Spinal cord (tissue), 10 donors: ENCODE data around the gene EPHA5. TPM values are rescaled to one million over a fixed set of nuclear protein-coding genes. Genes with fewer than 3 reads are reported as not detected.
"Not testable (repeated sequence)": the region's sequence is repeated elsewhere in the genome, so short reads cannot be mapped to it uniquely, and the experiment has no call there.

Experiments
- DNase-seq, 6 donors: peaks; one replicate each; pipeline versions ENCODE4 v3.0.0 to v3.0.0-alpha.2; 2013 to 2015; ENCODE audit warnings: low spot score in 6 of 6, low read depth in 4 of 6
- H3K27ac ChIP-seq: one replicate; pipeline ENCODE4 v1.5.1; 2013; ENCODE audit warnings: low read depth, low read length, control low read depth
- H3K27me3 ChIP-seq: one replicate; pipeline ENCODE4 v1.6.1; 2013; ENCODE audit warnings: low read length; ENCODE audit not compliant: control insufficient read depth, insufficient read depth
- H3K36me3 ChIP-seq: one replicate; pipeline ENCODE4 v1.6.1; 2013; ENCODE audit warnings: low read length; ENCODE audit not compliant: control insufficient read depth, insufficient read depth
- H3K4me1 ChIP-seq: one replicate; pipeline ENCODE4 v1.6.1; 2013; ENCODE audit warnings: low read length; ENCODE audit not compliant: control insufficient read depth, insufficient read depth
- H3K4me3 ChIP-seq: one replicate; pipeline ENCODE4 v1.5.1; 2013; ENCODE audit warnings: low read depth, low read length, control low read depth
- H3K9me3 ChIP-seq: one replicate; pipeline ENCODE4 v1.6.1; 2013; ENCODE audit warnings: low read length; ENCODE audit not compliant: control insufficient read depth, insufficient read depth
- WGBS: methylation state at CpG from one replicate; pipeline ENCODE4 v1.1.5; 2013; ENCODE audit warnings: missing lambda C conversion rate; ENCODE audit not compliant: insufficient coverage; 5-methylcytosine and 5-hydroxymethylcytosine counted together
- polyA plus RNA-seq, 2 donors: library from polyadenylated mRNA; unstranded; fragments of 120-200 nt; gene quantifications; one replicate each; pipeline ENCODE4 v1.2.1, GENCODE V29; 2013; ENCODE audit not compliant: insufficient read length in 2 of 2
- total RNA-seq, 2 donors: library from RNA; depleted of rRNA in 1 of 2; stranded (reverse); fragments of 120-200 nt in 1 of 2; fragments of >200 nt in 1 of 2; gene quantifications; one replicate each; pipeline versions ENCODE4 v1.2.3 to v1.2.4, GENCODE V29; 2013 to 2014
- donor health status: healthy.

The EPHA5 gene
- total and polyA plus RNA-seq, 4 donors, result 14.1 to 35.4 (median 21.6) TPM

GRCh38 chr4:65316534-65316933 lies 353.8 kb downstream of the EPHA5 start:
- no peak overlapping the region for H3K4me3 ChIP-seq
- no peaks in the 10 kb centered on the region for H3K36me3 ChIP-seq
- H3K27ac ChIP-seq, result no peak overlapping the region
- no peak for DNase-seq
- H3K27me3 ChIP-seq, result no peaks in the 10 kb centered on the region
- WGBS, result 50% methylated on average over 2 of the region's 4 CpGs
- H3K4me1 ChIP-seq, result no peaks in the 10 kb centered on the region
- no peaks in the 10 kb centered on the region for H3K9me3 ChIP-seq

DNA sequence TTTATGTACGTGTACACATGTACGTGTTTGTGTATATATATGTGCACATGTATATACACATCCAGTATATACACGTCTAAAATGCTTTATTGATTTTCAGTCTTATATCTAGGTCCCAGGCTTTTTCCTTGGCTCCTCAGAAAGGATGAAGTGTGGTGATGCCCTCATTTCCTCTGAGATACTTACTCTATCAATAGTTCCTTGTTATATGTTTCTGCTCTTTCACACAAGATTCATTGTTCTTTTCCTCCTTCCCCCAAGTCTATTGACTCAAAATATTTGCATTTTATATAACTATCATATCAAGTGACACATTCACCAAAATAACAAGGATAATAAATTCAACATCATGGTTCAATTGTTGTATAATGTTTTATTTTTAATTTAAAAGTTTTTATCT lies 359.2 kb downstream of the EPHA5 start:
- no peak for DNase-seq
- Histone ChIP-seq H3K9me3 (no peaks in the 10 kb centered on the region), H3K27me3 (no peaks in the 10 kb centered on the region), H3K27ac (no peak overlapping the region), H3K4me1 (no peaks in the 10 kb centered on the region), H3K4me3 (no peak overlapping the region), H3K36me3 (no peaks in the 10 kb centered on the region)
- no CpG with 5 or more reads among the region's 3 CpGs for WGBS

DNA sequence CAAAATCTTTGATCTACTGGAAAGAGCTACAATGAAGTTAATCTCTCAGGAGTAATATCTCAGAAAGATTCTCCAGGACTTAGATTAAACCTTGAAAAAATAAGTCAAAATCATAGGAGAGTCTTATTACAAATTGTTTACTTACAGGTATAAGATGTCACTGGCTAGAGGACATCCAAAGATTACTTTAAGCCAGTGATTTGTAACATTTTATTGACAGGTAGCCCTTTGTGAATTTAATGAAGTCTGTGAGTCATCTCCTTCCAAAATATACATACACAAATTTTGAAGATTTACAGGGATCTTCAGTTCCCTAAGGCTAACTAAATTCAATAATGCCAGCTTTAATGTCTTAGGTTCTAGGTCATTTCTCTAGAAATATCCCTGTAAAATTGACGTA lies 359.7 kb downstream of the EPHA5 start:
- Histone ChIP-seq H3K36me3 (no peaks in the 10 kb centered on the region), H3K4me3 (no peak overlapping the region), H3K9me3 (no peaks in the 10 kb centered on the region), H3K27ac (no peak overlapping the region), H3K27me3 (no peaks in the 10 kb centered on the region), H3K4me1 (no peaks in the 10 kb centered on the region)
- no peak for DNase-seq
- no CpG with 5 or more reads among the region's 1 CpG for WGBS

DNA sequence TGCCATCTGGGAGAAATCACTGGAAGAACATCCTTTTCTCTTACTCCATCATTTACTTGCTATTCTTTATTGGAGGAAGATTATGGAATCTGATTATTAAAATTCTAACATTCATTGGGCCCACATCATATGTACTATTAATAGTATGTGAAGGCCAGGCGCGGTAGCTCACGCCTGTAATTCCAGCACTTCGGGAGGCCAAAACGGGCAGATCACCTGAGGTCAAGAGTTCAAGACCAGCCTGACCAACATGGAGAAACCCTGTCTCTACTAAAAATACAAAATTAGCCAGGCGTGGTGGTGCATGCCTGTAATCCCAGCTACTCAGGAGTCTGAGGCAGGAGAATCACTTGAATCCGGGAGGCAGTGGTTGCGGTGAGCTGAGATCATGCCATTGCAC lies 361.7 kb downstream of the EPHA5 start:
- not testable (repeated sequence) for H3K9me3 ChIP-seq

DNA sequence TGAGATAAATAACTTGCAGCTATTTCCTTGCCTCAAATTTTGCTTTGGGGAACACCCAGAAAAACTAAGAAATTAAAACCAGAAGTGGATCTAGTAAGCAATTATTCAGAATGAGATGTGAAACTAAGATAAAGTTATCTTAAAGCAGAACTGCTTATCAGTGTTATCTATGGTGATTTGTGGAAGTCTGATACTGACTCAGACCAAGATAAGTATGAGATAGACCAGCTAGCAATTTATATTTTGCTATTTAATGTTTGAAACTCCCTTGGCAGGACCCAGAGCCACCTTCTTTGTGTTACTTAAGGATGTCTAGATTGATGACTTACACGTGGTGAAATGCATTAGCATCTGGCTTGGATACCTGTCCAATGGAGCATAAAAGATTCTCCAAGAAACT lies 368.1 kb downstream of the EPHA5 start:
- Histone ChIP-seq H3K27me3 (no peaks in the 10 kb centered on the region), H3K9me3 (no peaks in the 10 kb centered on the region), H3K27ac (no peak overlapping the region), H3K36me3 (no peaks in the 10 kb centered on the region), H3K4me1 (no peaks in the 10 kb centered on the region), H3K4me3 (no peak overlapping the region)
- peak in 1 of 6 donors; percentile 6 for DNase-seq
- WGBS, result no CpG with 5 or more reads among the region's 1 CpG

More for the DNA sequence above, 361.7 kb downstream of the EPHA5 start:
- H3K4me1 ChIP-seq, H3K27me3 ChIP-seq, H3K27ac ChIP-seq, H3K4me3 ChIP-seq, DNase-seq, H3K36me3 ChIP-seq: not testable (repeated sequence)
- 100% methylated on average over 1 of the region's 8 CpGs for WGBS

DNA sequence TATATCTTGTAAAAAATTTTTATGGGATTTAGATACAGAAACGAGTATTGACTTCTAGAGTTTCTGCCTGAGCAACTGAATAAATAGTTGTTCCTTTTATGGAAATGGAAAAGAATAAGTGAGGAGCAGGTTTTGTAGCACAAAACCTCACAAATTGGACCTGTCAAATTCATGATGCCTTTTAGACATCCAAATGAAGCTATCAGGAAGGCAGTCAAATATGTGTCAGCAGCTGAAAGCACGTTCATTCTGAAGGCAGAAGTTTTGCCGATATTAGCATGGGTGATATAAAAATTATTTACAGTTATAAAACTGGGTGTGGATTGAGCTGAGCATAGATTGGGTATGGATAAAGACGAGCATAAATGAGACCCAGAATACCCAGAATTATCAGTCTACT lies 374.0 kb downstream of the EPHA5 start:
- Histone ChIP-seq H3K36me3 (no peaks in the 10 kb centered on the region), H3K4me1 (no peaks in the 10 kb centered on the region), H3K4me3 (no peak overlapping the region), H3K27me3 (no peaks in the 10 kb centered on the region), H3K27ac (no peak overlapping the region), H3K9me3 (no peaks in the 10 kb centered on the region)
- 92% methylated on average over 3 of the region's 4 CpGs for WGBS
- no peak for DNase-seq

DNA sequence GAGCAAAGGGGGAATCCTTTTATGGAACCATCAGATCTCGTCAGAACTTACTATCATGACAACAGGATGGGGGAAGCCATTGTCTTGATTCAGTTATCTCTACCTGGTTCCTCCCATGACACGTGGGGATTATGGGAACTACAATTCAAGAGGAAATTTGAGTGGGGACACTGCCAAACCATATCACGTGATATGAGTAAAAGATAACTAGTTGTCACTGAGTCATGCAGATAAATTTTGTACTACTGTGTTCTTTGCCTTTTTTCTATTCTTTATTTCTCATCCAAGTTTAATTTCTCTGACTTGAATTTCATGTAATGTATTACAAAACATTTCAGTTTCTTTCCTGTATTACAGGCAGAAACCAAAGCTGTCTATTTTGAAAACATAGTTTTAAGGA lies 383.2 kb downstream of the EPHA5 start:
- Histone ChIP-seq H3K27ac (no peak overlapping the region), H3K9me3 (no peaks in the 10 kb centered on the region), H3K4me1 (no peaks in the 10 kb centered on the region), H3K36me3 (no peaks in the 10 kb centered on the region), H3K27me3 (no peaks in the 10 kb centered on the region), H3K4me3 (no peak overlapping the region)
- WGBS, result no CpG with 5 or more reads among the region's 3 CpGs
- DNase-seq, result no peak
